Activated B cell treated with CpG ODN at 0.5 μM for 24 hours (primary cell): ENCODE results near the gene GRAMD1A. TPM values are rescaled to one million over a fixed set of nuclear protein-coding genes. Genes with fewer than 3 reads are reported as not detected.

Experiments
- ATAC-seq: fragments of 200-7000 bp; cut with Tn5 transposase; one replicate; pipeline ENCODE4 v1.10.0; 2021; ENCODE audit warnings: low read depth, mild to moderate bottlenecking, moderate library complexity
- CTCF ChIA-PET: fragments of 350-600 bp; sonication (Branson Sonifier 250); formaldehyde crosslinking; loops from one replicate; lab custom pipeline; 2021; ENCODE audit warnings: antibody characterized with exemption; lab: Charles Lee
- POLR2A ChIA-PET: fragments of 350-600 bp; sonication (Branson Sonifier 250); formaldehyde crosslinking; loops from one replicate; lab custom pipeline; 2021; ENCODE audit warnings: antibody characterized with exemption; lab: Charles Lee
- DNase-seq: peaks from one replicate; pipeline ENCODE4 v3.0.0; 2022
- H3K27ac Mint-ChIP-seq: one replicate; pipeline ENCODE4 v1.8.0; 2020; ENCODE audit warnings: mixed read lengths
- H3K27me3 Mint-ChIP-seq: one replicate; pipeline ENCODE4 v1.8.0; 2021; ENCODE audit warnings: mixed read lengths
- H3K36me3 Mint-ChIP-seq: one replicate; pipeline ENCODE4 v1.8.0; 2021; ENCODE audit warnings: low read depth, mixed read lengths
- H3K4me1 Mint-ChIP-seq: one replicate; pipeline ENCODE4 v1.8.0; 2021; ENCODE audit warnings: mixed read lengths
- H3K4me3 Mint-ChIP-seq: one replicate; pipeline ENCODE4 v1.8.0; 2020; ENCODE audit warnings: mild to moderate bottlenecking, mixed read lengths
- H3K9me3 Mint-ChIP-seq: one replicate; pipeline ENCODE4 v1.8.0; 2020; ENCODE audit warnings: mixed read lengths
- intact Hi-C: fragments of 100-400 bp; cut with micrococcal nuclease; formaldehyde crosslinking; loops from one replicate; pipeline ENCODE4 v1.15.1; 2024
- total RNA-seq: library from RNA; stranded (reverse); gene quantifications from 2 replicates; pipeline ENCODE4 v1.2.3, GENCODE V29; 2022
- TF ChIP-seq, protein P1 (sequence below): fragments of 200-600 bp; IDR thresholded peaks from one replicate; pipeline ENCODE4 v1.8.0; 2022; ENCODE audit warnings: antibody characterized with exemption, mild to moderate bottlenecking

Gene GRAMD1A
- total RNA-seq, 1 donor from 2014 or later = 52.9 TPM

DNA sequence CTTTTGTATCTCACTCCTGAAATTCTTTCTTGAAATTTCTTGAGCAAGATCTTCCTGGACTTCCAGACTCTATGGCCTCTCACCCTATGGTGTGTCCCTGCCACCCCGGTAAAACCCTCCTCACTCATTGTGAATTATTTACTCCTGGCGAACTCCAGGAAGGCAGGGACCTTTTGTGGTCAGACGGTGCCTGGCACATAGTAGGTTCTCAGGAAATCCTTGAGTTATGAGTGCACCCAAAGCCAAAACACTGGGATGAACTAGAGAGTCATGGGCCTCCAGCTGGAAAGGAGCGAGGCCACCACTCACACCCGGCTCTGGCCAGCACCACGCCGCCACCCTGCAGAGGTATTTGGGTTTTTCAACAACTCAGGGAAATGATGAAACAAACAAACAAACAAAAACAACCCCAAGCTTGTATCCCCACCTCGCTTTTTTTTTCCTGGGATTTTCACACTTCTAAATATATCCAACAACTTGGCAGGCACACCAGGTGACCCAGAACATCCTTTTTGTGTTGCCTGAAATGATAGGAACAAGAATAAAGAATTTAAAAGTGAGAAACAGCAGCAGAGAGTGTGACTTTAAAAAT, 52.6 kb downstream of the GRAMD1A start:
- no peak overlapping the region for H3K4me3 Mint-ChIP-seq
- no peak overlapping the region for H3K27ac Mint-ChIP-seq
- DNase-seq (no peak), ATAC-seq (no peak)
- H3K36me3 Mint-ChIP-seq = no peaks in the 10 kb centered on the region
- TF ChIP-seq, protein P1, sequence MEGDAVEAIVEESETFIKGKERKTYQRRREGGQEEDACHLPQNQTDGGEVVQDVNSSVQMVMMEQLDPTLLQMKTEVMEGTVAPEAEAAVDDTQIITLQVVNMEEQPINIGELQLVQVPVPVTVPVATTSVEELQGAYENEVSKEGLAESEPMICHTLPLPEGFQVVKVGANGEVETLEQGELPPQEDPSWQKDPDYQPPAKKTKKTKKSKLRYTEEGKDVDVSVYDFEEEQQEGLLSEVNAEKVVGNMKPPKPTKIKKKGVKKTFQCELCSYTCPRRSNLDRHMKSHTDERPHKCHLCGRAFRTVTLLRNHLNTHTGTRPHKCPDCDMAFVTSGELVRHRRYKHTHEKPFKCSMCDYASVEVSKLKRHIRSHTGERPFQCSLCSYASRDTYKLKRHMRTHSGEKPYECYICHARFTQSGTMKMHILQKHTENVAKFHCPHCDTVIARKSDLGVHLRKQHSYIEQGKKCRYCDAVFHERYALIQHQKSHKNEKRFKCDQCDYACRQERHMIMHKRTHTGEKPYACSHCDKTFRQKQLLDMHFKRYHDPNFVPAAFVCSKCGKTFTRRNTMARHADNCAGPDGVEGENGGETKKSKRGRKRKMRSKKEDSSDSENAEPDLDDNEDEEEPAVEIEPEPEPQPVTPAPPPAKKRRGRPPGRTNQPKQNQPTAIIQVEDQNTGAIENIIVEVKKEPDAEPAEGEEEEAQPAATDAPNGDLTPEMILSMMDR = no peak
- intact Hi-C loops = no loop called here
- ChIA-PET CTCF (interaction anchor here (0.6 kb wide), 1 partner anchor 185 kb away, joined by 3 read pairs; no protein-coding TSS in a partner anchor), POLR2A (no interaction called here)
- H3K4me1 Mint-ChIP-seq = no peaks in the 10 kb centered on the region
- no peaks in the 10 kb centered on the region for H3K9me3 Mint-ChIP-seq
- H3K27me3 Mint-ChIP-seq = peaks cover 7% of the 10 kb centered on the region

DNA sequence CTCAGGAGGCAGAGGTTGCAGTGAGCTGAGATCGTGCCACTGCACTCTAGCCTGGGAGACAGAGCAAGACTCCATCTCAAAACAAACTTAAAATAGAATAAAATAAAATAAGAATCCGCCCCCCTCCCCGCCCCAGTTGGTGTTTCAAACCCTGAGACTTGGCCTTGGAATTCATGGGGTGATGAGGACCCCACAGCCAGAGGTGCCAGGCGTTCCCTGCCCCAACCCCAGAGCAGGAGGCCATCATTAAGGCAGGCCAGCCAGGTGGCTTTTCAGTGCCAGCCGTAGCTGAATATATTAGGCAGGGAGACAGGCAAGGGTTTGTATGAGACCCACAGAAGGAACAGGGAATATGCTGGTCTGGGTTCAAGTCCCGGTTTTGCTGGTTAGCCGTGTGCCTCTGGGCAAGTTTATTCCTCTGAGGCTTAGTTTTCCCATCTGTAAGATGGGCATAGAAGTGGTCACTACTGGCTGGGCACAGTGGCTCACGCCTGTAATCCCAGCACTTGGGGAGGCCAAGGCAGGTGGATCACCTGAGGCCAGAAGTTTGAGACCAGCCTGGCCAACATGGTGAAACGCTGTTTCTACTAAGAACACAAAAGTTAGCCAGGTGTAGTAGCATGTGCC, 53.7 kb downstream of the GRAMD1A start:
- Mint-ChIP-seq H3K9me3 (no peaks in the 10 kb centered on the region), H3K4me1 (no peaks in the 10 kb centered on the region), H3K27ac (no peak overlapping the region), H3K27me3 (peaks cover 7% of the 10 kb centered on the region), H3K4me3 (no peak overlapping the region), H3K36me3 (no peaks in the 10 kb centered on the region)
- POLR2A ChIA-PET = no interaction called here
- CTCF ChIA-PET = no interaction called here
- ATAC-seq = no peak
- DNase-seq = no peak
- intact Hi-C loops = no loop called here
- TF ChIP-seq, protein P1 = no peak

DNA sequence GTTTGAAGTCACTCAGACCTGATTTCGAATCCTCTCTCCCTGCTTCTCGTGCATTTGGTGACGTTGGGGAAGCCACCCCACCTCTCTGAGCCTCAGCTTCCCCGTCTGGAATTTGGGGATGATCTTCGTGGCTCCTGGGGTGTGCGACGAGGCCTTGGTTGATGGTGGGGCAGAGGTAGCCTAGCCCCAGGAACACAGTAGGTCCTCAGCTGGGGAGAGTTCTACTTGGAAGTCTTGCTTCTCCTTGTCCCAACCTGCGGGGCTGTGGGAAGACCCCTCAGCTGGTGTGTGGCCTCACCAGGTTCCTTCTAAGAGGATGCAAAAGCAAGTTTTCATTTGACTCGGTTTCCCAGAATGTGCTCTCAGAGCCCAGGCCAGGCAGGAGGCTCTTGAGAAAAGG, 54.5 kb downstream of the GRAMD1A start:
- ATAC-seq = no peak
- no peak overlapping the region for H3K27ac Mint-ChIP-seq
- no peaks in the 10 kb centered on the region for H3K9me3 Mint-ChIP-seq
- H3K4me3 Mint-ChIP-seq = no peak overlapping the region
- no peaks in the 10 kb centered on the region for H3K36me3 Mint-ChIP-seq
- no peaks in the 10 kb centered on the region for H3K4me1 Mint-ChIP-seq
- ChIA-PET CTCF (interaction anchor here (0.9 to 2.4 kb wide), 4 partner anchors 10 to 86 kb away, joined by 4 to 8 read pairs (median 4); partner anchors contain the start of gene LGI4), POLR2A (no interaction called here)
- TF ChIP-seq, protein P1 = no peak
- peaks cover 8% of the 10 kb centered on the region for H3K27me3 Mint-ChIP-seq
- DNase-seq = no peak
- intact Hi-C loops = no loop called here

DNA sequence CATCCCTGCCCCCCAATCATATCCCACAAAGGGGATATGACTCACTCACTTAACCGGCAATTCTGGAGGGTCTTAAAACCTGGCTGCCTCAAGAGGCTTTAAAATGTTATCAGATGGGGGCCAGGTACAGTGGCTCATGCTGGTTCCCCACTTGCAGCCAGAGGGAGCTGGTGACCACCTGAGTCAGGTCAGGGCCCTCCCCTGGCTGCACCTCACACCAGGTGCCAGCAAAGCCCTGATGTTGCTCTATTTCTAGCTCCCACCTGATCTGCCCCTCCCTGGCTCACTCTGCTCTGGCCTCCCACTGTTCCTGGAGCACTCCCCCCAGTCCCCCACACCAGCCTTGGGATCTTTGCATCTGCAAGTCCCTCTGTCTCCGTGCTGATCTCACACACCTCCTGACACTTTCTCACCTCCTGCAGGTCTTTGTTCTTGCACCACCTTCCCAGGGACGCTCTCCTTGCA, 55.6 kb downstream of the GRAMD1A start:
- ATAC-seq = peak; percentile 49
- H3K27ac Mint-ChIP-seq = no peak overlapping the region
- TF ChIP-seq, protein P1 = no peak
- no peaks in the 10 kb centered on the region for H3K36me3 Mint-ChIP-seq
- H3K9me3 Mint-ChIP-seq = no peaks in the 10 kb centered on the region
- no peaks in the 10 kb centered on the region for H3K4me1 Mint-ChIP-seq
- ChIA-PET CTCF (interaction anchor here (1.0 to 2.4 kb wide), 5 partner anchors 9 to 85 kb away, joined by 4 to 8 read pairs (median 4); no protein-coding TSS in a partner anchor), POLR2A (interaction anchor here (0.7 kb wide), 1 partner anchor 93 kb away, joined by 6 read pairs; no protein-coding TSS in a partner anchor)
- no peak overlapping the region for H3K4me3 Mint-ChIP-seq
- DNase-seq = no peak
- intact Hi-C loops = no loop called here
- peaks cover 8% of the 10 kb centered on the region for H3K27me3 Mint-ChIP-seq

DNA sequence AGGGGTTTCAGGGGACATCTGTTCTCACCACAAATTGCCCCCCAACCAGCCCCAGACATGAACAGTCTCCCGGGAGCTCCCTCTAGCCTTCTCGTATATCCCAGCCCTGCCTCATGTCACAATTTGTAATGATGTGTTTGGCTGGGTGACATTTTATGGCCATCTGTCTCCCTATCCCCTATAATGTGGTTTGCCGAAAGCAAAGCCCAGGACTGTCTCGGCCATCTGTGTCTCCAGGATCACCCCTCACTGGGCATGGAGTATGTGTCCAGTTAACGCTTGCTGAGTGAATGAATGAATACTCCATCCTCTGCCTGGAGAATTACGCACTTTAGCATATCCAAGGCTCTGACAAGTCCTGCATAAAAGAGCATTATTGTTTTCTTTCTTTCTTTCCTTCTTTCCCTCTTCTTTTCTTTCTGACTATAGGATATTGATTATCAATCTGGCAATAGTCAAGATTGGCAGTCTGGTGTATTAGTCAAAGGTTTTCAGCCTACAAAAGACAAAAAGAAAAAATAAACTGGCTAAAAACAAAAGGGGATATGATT, 56.5 kb downstream of the GRAMD1A start:
- Mint-ChIP-seq H3K4me3 (no peak overlapping the region), H3K4me1 (no peaks in the 10 kb centered on the region), H3K36me3 (no peaks in the 10 kb centered on the region), H3K27me3 (peaks cover 8% of the 10 kb centered on the region), H3K9me3 (no peaks in the 10 kb centered on the region), H3K27ac (no peak overlapping the region)
- TF ChIP-seq, protein P1 = no peak
- DNase-seq (no peak), ATAC-seq (no peak)
- intact Hi-C loops = no loop called here
- ChIA-PET CTCF (interaction anchor here (1.5 to 2.4 kb wide), 2 partner anchors 10 to 12 kb away, joined by 4 to 8 read pairs; no protein-coding TSS in a partner anchor), POLR2A (no interaction called here)
